Loucy (cell line): ENCODE measurements around the gene BBS4.
A peak's percentile ranks its signal among the peaks of the same experiment; 100 is the strongest.

ENCODE experiments used
- H2AFZ ChIP-seq: fragments of 200-600 bp; sonication (generic); 2 replicates; pipeline ENCODE4 v1.6.0; 2016; ENCODE audit warnings: antibody characterized with exemption, mild to moderate bottlenecking, low read length, moderate library complexity
- H3F3A ChIP-seq: fragments of 200-600 bp; 2 replicates; pipeline ENCODE4 v1.6.0; 2016; ENCODE audit warnings: antibody characterized with exemption, low read depth, mild to moderate bottlenecking
- H3K27me3 ChIP-seq: fragments of 200-600 bp; sonication (generic); 2 replicates; pipeline ENCODE4 v1.6.1; 2014; ENCODE audit warnings: low read length, mild to moderate bottlenecking; ENCODE audit not compliant: insufficient read depth, poor library complexity, severe bottlenecking
- H3K36me3 ChIP-seq: fragments of 200-600 bp; sonication (generic); 2 replicates; pipeline ENCODE4 v1.6.1; 2016; ENCODE audit warnings: low read length; ENCODE audit not compliant: insufficient read depth
- H3K4me1 ChIP-seq: fragments of 200-600 bp; sonication (generic); 2 replicates; pipeline ENCODE4 v1.5.1; 2014; ENCODE audit warnings: low read length, mild to moderate bottlenecking; ENCODE audit not compliant: insufficient read depth, poor library complexity, severe bottlenecking
- H3K4me2 ChIP-seq: fragments of 200-600 bp; sonication (generic); 2 replicates; pipeline ENCODE4 v1.6.0; 2014; ENCODE audit warnings: antibody characterized with exemption, low read length, low read depth, mild to moderate bottlenecking; ENCODE audit not compliant: poor library complexity, severe bottlenecking
- H3K4me3 ChIP-seq: fragments of 200-600 bp; sonication (generic); 2 replicates; pipeline ENCODE4 v1.5.1; 2014; ENCODE audit warnings: low read length, mild to moderate bottlenecking, mixed read lengths; ENCODE audit not compliant: poor library complexity, severe bottlenecking
- H3K79me2 ChIP-seq: fragments of 200-600 bp; sonication (generic); 2 replicates; pipeline ENCODE4 v1.6.1; 2014; ENCODE audit warnings: low read length; ENCODE audit not compliant: insufficient read depth
- H3K9ac ChIP-seq: fragments of 200-600 bp; sonication (generic); 2 replicates; pipeline ENCODE4 v1.6.0; 2014; ENCODE audit warnings: mild to moderate bottlenecking, low read depth, low read length, moderate library complexity; ENCODE audit not compliant: poor library complexity, severe bottlenecking
- H3K9me2 ChIP-seq: fragments of 200-600 bp; sonication (generic); replicated peaks from 2 replicates; pipeline ENCODE4 v1.6.1; 2016; ENCODE audit warnings: low read depth, low read length, mixed read lengths
- H3K9me3 ChIP-seq: fragments of 200-600 bp; sonication (generic); 2 replicates; pipeline ENCODE4 v1.6.1; 2014; ENCODE audit warnings: mild to moderate bottlenecking, antibody characterized with exemption, low read length, low read depth; ENCODE audit not compliant: insufficient read depth
- H4K20me1 ChIP-seq: fragments of 200-600 bp; sonication (generic); 2 replicates; pipeline ENCODE4 v1.6.0; 2014; ENCODE audit warnings: antibody characterized with exemption, low read length, mild to moderate bottlenecking; ENCODE audit not compliant: insufficient read depth, poor library complexity, severe bottlenecking
- CTCF ChIP-seq: fragments of 200-600 bp; sonication (generic); conservative IDR thresholded peaks from 2 replicates; pipeline ENCODE4 v1.5.1; 2014; ENCODE audit warnings: mild to moderate bottlenecking, antibody characterized with exemption, low read length
- EZH2phosphoT487 ChIP-seq: fragments of 200-600 bp; IDR thresholded peaks from 2 replicates; pipeline ENCODE4 v1.6.1; 2018; ENCODE audit warnings: antibody characterized with exemption, mild to moderate bottlenecking, moderate library complexity, borderline replicate concordance

The BBS4 gene

GRCh38 chr15:72766780-72767179, 80.8 kb downstream of the BBS4 start:
- H3K27me3 ChIP-seq, result no peaks in the 10 kb centered on the region
- H3K9ac ChIP-seq, result no peak overlapping the region
- H3K4me2 ChIP-seq, result no peak overlapping the region
- H3K4me1 ChIP-seq, result no peaks in the 10 kb centered on the region
- no peak overlapping the region for H2AFZ ChIP-seq
- peaks cover 16% of the 10 kb centered on the region; the same call in 1 of the 2 replicates for H3K9me3 ChIP-seq
- no peaks in the 10 kb centered on the region for H3K9me2 ChIP-seq
- H4K20me1 ChIP-seq, result no peaks in the 10 kb centered on the region
- H3K4me3 ChIP-seq, result no peak overlapping the region
- TF ChIP-seq EZH2phosphoT487 (no peak), CTCF (no peak)
- peaks cover 76% of the 10 kb centered on the region; the same call in 1 of the 2 replicates for H3K36me3 ChIP-seq
- no peaks in the 10 kb centered on the region for H3F3A ChIP-seq
- peaks cover 16% of the 10 kb centered on the region; the same call in 1 of the 2 replicates for H3K79me2 ChIP-seq

GRCh38 chr15:72770673-72771328, 84.8 kb downstream of the BBS4 start:
- H3K9me3 ChIP-seq, result peaks cover 16% of the 10 kb centered on the region; the same call in 1 of the 2 replicates
- no peak overlapping the region for H3K9ac ChIP-seq
- H3K9me2 ChIP-seq, result no peaks in the 10 kb centered on the region
- TF ChIP-seq EZH2phosphoT487 (no peak), CTCF (peak; percentile 42)
- no peaks in the 10 kb centered on the region for H3F3A ChIP-seq
- H3K79me2 ChIP-seq, result peaks cover 20% of the 10 kb centered on the region; the same call in 1 of the 2 replicates
- H3K4me2 ChIP-seq, result no peak overlapping the region
- H3K36me3 ChIP-seq, result peaks cover 77% of the 10 kb centered on the region; the same call in 1 of the 2 replicates
- no peaks in the 10 kb centered on the region for H3K27me3 ChIP-seq
- no peak overlapping the region for H2AFZ ChIP-seq
- no peak overlapping the region for H3K4me3 ChIP-seq
- H3K4me1 ChIP-seq, result peaks cover 7% of the 10 kb centered on the region
- no peaks in the 10 kb centered on the region for H4K20me1 ChIP-seq

- Histone ChIP-seq H3K79me2 (peaks cover 21% of the 10 kb centered on the region; the same call in 1 of the 2 replicates), H3K36me3 (peaks cover 72% of the 10 kb centered on the region; the same call in 1 of the 2 replicates), H2AFZ (no peak overlapping the region), H3K9me2 (no peaks in the 10 kb centered on the region), H3K4me2 (no peak overlapping the region), H3K9ac (no peak overlapping the region), H4K20me1 (peaks cover 2% of the 10 kb centered on the region), H3F3A (no peaks in the 10 kb centered on the region), H3K27me3 (no peaks in the 10 kb centered on the region), H3K4me1 (peaks cover 8% of the 10 kb centered on the region), H3K9me3 (peaks cover 12% of the 10 kb centered on the region; the same call in 1 of the 2 replicates), H3K4me3 (no peak overlapping the region)
- 0 out of 2 replicates have a peak, but pooled peaks have one; percentile 4 for TF ChIP-seq CTCF
- TF ChIP-seq EZH2phosphoT487, result no peak
Measured at GRCh38 chr15:72771329-72771725, 85.3 kb downstream of the BBS4 start.
